HEK293T (cell line): ENCODE data around the gene TMEM132D.

Source experiments
- CTCF ChIA-PET: fragments of 350-600 bp; formaldehyde crosslinking; extraction: SDS; loops from one replicate; lab custom pipeline; 2021; ENCODE audit warnings: antibody characterized with exemption, inconsistent platforms; lab: Yijun Ruan, JAX
- POLR2A ChIA-PET: fragments of 350-600 bp; formaldehyde crosslinking; extraction: SDS; loops from one replicate; lab custom pipeline; 2020; ENCODE audit warnings: antibody characterized with exemption, inconsistent platforms; lab: Yijun Ruan, JAX
- DNase-seq: peaks from one replicate; pipeline ENCODE4 v3.0.0; 2012; ENCODE audit warnings: mixed read lengths; ENCODE audit errors: extremely low spot score
- ARNT ChIP-seq: fragments of 450-650 bp; IDR thresholded peaks from 2 replicates; pipeline ENCODE4 v1.6.1; 2017; ENCODE audit warnings: mild to moderate bottlenecking
- BHLHE40 ChIP-seq: fragments of 450-650 bp; IDR thresholded peaks from 2 replicates; pipeline ENCODE4 v1.6.1; 2016; ENCODE audit warnings: mild to moderate bottlenecking, moderate library complexity, borderline replicate concordance
- CTBP1 ChIP-seq: fragments of 450-650 bp; IDR thresholded peaks from 2 replicates; pipeline ENCODE4 v1.6.1; 2016; ENCODE audit warnings: borderline replicate concordance
- ELF4 ChIP-seq: fragments of 450-650 bp; IDR thresholded peaks from 2 replicates; pipeline ENCODE4 v1.6.1; 2017; ENCODE audit warnings: antibody characterized with exemption
- FOXA1 ChIP-seq: fragments of 450-650 bp; IDR thresholded peaks from 2 replicates; pipeline ENCODE4 v1.6.1; 2016; ENCODE audit warnings: mild to moderate bottlenecking
- FOXK2 ChIP-seq: fragments of 450-650 bp; IDR thresholded peaks from 2 replicates; pipeline ENCODE4 v1.6.1; 2016; ENCODE audit warnings: mild to moderate bottlenecking
- FOXM1 ChIP-seq: fragments of 450-650 bp; IDR thresholded peaks from 2 replicates; pipeline ENCODE4 v1.6.1; 2017; ENCODE audit warnings: mild to moderate bottlenecking, borderline replicate concordance
- HDGF ChIP-seq: fragments of 450-650 bp; IDR thresholded peaks from 2 replicates; pipeline ENCODE4 v1.6.1; 2017; ENCODE audit warnings: antibody characterized with exemption, borderline replicate concordance
- L3MBTL2 ChIP-seq: fragments of 450-650 bp; conservative IDR thresholded peaks from 2 replicates; pipeline ENCODE4 v1.6.1; 2016; ENCODE audit warnings: mild to moderate bottlenecking
- LEF1 ChIP-seq: fragments of 450-650 bp; IDR thresholded peaks from 2 replicates; pipeline ENCODE4 v1.6.1; 2017; ENCODE audit warnings: mild to moderate bottlenecking, borderline replicate concordance
- NFRKB ChIP-seq: fragments of 450-650 bp; IDR thresholded peaks from 2 replicates; pipeline ENCODE4 v1.6.1; 2016; ENCODE audit warnings: mild to moderate bottlenecking, moderate library complexity
- PKNOX1 ChIP-seq: fragments of 450-650 bp; IDR thresholded peaks from 2 replicates; pipeline ENCODE4 v1.6.1; 2016
- SP1 ChIP-seq: fragments of 450-650 bp; IDR thresholded peaks from 2 replicates; pipeline ENCODE4 v1.6.1; 2017
- SUZ12 ChIP-seq: fragments of 450-650 bp; IDR thresholded peaks from 2 replicates; pipeline ENCODE4 v1.6.1; 2016; ENCODE audit warnings: mild to moderate bottlenecking
- TARDBP ChIP-seq: fragments of 450-650 bp; IDR thresholded peaks from 2 replicates; pipeline ENCODE4 v1.6.1; 2016
- ZNF384 ChIP-seq: fragments of 450-650 bp; IDR thresholded peaks from 2 replicates; pipeline ENCODE4 v1.6.1; 2016

The TMEM132D gene

GRCh38 chr12:129885287-129885686 lies 18.5 kb downstream of the TMEM132D start:
- POLR2A ChIA-PET, result no interaction called here
- CTCF ChIA-PET, result no interaction called here
- TF ChIP-seq HDGF (no peak), ZNF384 (no peak), SP1 (no peak), FOXM1 (no peak), SUZ12 (no peak), CTBP1 (no peak), TARDBP (no peak)
- DNase-seq, result no peak

GRCh38 chr12:129877411-129877810 lies 26.4 kb downstream of the TMEM132D start:
- DNase-seq, result no peak
- POLR2A ChIA-PET, result no interaction called here
- CTCF ChIA-PET, result no interaction called here
- TF ChIP-seq ELF4, result no peak
- TF ChIP-seq SP1, result no peak
- TF ChIP-seq LEF1, result no peak
- TF ChIP-seq FOXK2, result no peak
- no peak for TF ChIP-seq SUZ12
- no peak for TF ChIP-seq PKNOX1
- TF ChIP-seq TARDBP, result no peak
- TF ChIP-seq ARNT, result no peak
- TF ChIP-seq L3MBTL2, result no peak
- TF ChIP-seq CTBP1, result no peak
- no peak for TF ChIP-seq NFRKB
- TF ChIP-seq BHLHE40, result no peak
- TF ChIP-seq HDGF, result no peak
- TF ChIP-seq ZNF384, result no peak
- no peak for TF ChIP-seq FOXA1
- TF ChIP-seq FOXM1, result no peak

GRCh38 chr12:129873833-129874208 lies 30.0 kb downstream of the TMEM132D start:
- POLR2A ChIA-PET, result no interaction called here
- no peak for TF ChIP-seq FOXK2
- TF ChIP-seq FOXM1, result no peak
- no peak for TF ChIP-seq ZNF384
- TF ChIP-seq BHLHE40, result no peak
- DNase-seq, result no peak
- CTCF ChIA-PET, result no interaction called here

- TF ChIP-seq NFRKB (no peak), FOXA1 (no peak), ZNF384 (no peak), ELF4 (no peak), FOXK2 (no peak), SP1 (no peak), CTBP1 (no peak), HDGF (no peak), TARDBP (no peak), SUZ12 (no peak), BHLHE40 (no peak), ARNT (no peak), LEF1 (no peak), PKNOX1 (no peak), L3MBTL2 (no peak), FOXM1 (no peak)
- CTCF ChIA-PET, result no interaction called here
- DNase-seq, result no peak
- POLR2A ChIA-PET, result no interaction called here
Measured at GRCh38 chr12:129873111-129873832, 30.6 kb downstream of the TMEM132D start.

GRCh38 chr12:129871991-129872972 lies 31.5 kb downstream of the TMEM132D start:
- no peak for DNase-seq
- TF ChIP-seq SP1 (no peak), SUZ12 (no peak), FOXK2 (no peak), LEF1 (no peak), L3MBTL2 (no peak), BHLHE40 (no peak), FOXM1 (no peak), ZNF384 (no peak), FOXA1 (no peak), TARDBP (no peak), PKNOX1 (no peak), HDGF (no peak), ELF4 (no peak), NFRKB (no peak), CTBP1 (no peak), ARNT (no peak)
- ChIA-PET POLR2A (no interaction called here), CTCF (no interaction called here)

- TF ChIP-seq FOXM1 (no peak), L3MBTL2 (no peak), BHLHE40 (no peak), FOXK2 (no peak), ZNF384 (no peak)
- no peak for DNase-seq
- ChIA-PET CTCF (no interaction called here), POLR2A (no interaction called here)
Measured at GRCh38 chr12:129870796-129871195, 33.0 kb downstream of the TMEM132D start.
